Sigmoid colon (tissue), 4 donors: ENCODE data around the gene ROR1.

Source experiments
- CTCF ChIP-seq, 4 experiments: fragments of 450-650 bp in 3 of 4; fragments of 200-600 bp in 1 of 4; IDR thresholded peaks; one replicate each; pipeline ENCODE4 v1.5.1; 2016 to 2019; ENCODE audit warnings: antibody characterized with exemption in 4 of 4, mild to moderate bottlenecking in 3 of 4, moderate library complexity in 2 of 4
- POLR2A ChIP-seq, 2 donors: fragments of 450-650 bp; IDR thresholded peaks; one replicate each; pipeline ENCODE4 v1.6.1; 2016; ENCODE audit warnings: antibody characterized with exemption in 2 of 2, mild to moderate bottlenecking in 2 of 2, moderate library complexity in 2 of 2
- POLR2AphosphoS5 ChIP-seq, 4 donors: sonication (generic); formaldehyde crosslinking; IDR thresholded peaks; one replicate each; pipeline ENCODE4 v1.6.1; 2017; ENCODE audit warnings: antibody characterized with exemption in 4 of 4

DNA sequence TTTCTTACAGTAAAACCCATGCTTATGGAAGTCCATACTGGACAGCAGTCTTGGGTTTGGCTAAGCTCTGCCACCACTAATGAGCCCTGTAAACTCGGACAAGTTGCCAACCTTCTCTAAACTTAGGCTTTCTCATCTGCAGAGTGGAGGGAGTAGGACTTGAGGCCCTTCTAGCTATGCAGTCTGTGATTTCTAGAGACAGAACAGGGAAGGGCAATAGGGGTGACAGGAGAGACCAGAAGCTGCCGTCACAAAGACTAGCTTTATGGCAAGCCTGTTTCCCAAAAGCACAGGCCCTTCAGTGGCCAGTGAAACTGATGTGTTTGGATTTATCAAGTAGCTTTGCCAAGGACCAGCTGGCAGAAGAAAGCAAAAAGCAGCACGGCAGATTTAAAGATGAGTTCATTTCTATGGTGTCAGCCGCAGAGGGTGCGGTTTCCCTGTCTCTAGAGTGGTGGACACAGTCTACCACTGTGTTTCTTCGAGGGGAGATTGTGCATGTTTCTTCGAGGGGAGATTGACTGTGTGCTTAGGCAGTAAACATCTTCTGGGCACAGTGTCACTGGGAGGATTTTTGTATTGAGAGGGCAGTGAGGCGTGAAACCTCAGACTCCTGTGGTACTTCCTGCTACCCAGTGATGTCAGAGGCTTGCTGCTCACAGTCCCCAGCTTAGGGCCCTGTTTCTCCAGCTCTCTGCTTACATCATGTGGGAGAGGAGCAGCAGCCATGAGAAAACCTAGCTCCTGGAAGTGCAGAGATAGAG is 119.0 kb downstream of the ROR1 start:
- TF ChIP-seq POLR2AphosphoS5 (IDR thresholded peaks at IDR 0.05) (peak in 2 of 4 donors; percentile 8 to 15), CTCF (IDR thresholded peaks at IDR 0.05) (no peak), POLR2A (IDR thresholded peaks at IDR 0.05) (no peak)
